HepG2 (cell line): ENCODE results near the gene SCN2A. TPM values are rescaled to one million over a fixed set of nuclear protein-coding genes. Genes with fewer than 3 reads are reported as not detected.

Experiments
- ATAC-seq: fragments of 200-7000 bp; cut with Tn5 transposase; 3 replicates; pipeline ENCODE4 v1.9.1; 2020; ENCODE audit warnings: mild to moderate bottlenecking, moderate library complexity
- BruUV-seq: library from RNA; stranded (reverse); fragments of 400-500 nt; replicated peaks from 2 replicates; lab custom pipeline; 2021; lab: Mats Ljungman, UMichigan
- CTCF ChIA-PET: fragments of 300-600 bp; formaldehyde crosslinking; extraction: SDS; loops from one replicate; lab custom pipeline; 2021; ENCODE audit warnings: low total read pairs, inconsistent platforms, low intra/inter-chr PET ratio; lab: Yijun Ruan, JAX
- POLR2A ChIA-PET: fragments of 350-600 bp; sonication (Branson Sonifier 250); formaldehyde crosslinking; loops from one replicate; lab custom pipeline; 2020; ENCODE audit warnings: antibody characterized with exemption, inconsistent platforms; lab: Yijun Ruan, JAX
- DNase-seq: peaks from one replicate; pipeline ENCODE4 v3.0.0-alpha.2; 2015; ENCODE audit warnings: low spot score
- FAIRE-seq: peaks from 3 replicates; lab custom pipeline; 2011; peaks lifted over from hg19 to GRCh38; lab: Jason Lieb, UNC
- H2AFZ ChIP-seq: one replicate; pipeline ENCODE4 v1.6.1; 2011; ENCODE audit warnings: low read length, inconsistent platforms
- H3K27ac ChIP-seq: fragments of 300-600 bp; 3 replicates; pipeline ENCODE4 v1.8.0; 2011; ENCODE audit warnings: mixed run types, mild to moderate bottlenecking, mixed read lengths, low read length, inconsistent platforms; ENCODE audit not compliant: insufficient read depth; ENCODE audit errors: extremely low read length
- H3K27me3 ChIP-seq, 2 experiments: fragments of 200-600 bp in 1 of 2; 2 replicates in 1 of 2; 3 replicates in 1 of 2; pipeline versions ENCODE4 v1.6.0 to v1.8.0; 2011; ENCODE audit warnings: low read length in 2 of 2, mild to moderate bottlenecking in 2 of 2, moderate library complexity in 2 of 2, inconsistent platforms in 1 of 2; ENCODE audit not compliant: insufficient read depth in 2 of 2, control insufficient read depth in 1 of 2
- H3K36me3 ChIP-seq, 2 experiments: fragments of 200-600 bp in 1 of 2; replicated peaks in 1 of 2; 2 replicates in 1 of 2; 3 replicates in 1 of 2; pipeline versions ENCODE4 v1.5.1 to v1.8.0; 2011; ENCODE audit warnings: low read length in 2 of 2, inconsistent platforms in 1 of 2; ENCODE audit not compliant: insufficient read depth in 2 of 2, control insufficient read depth in 1 of 2
- H3K4me1 ChIP-seq: 2 replicates; pipeline ENCODE4 v1.5.1; 2012; ENCODE audit warnings: low read length, inconsistent platforms; ENCODE audit not compliant: insufficient read depth
- H3K4me2 ChIP-seq: 2 replicates; pipeline ENCODE4 v1.6.0; 2011; ENCODE audit warnings: low read depth, low read length, inconsistent platforms
- H3K4me3 ChIP-seq, 3 experiments: fragments of 200-600 bp in 1 of 3; sonication (generic), shearing (Covaris generic) in 1 of 3; replicated peaks in 1 of 3; 2 replicates each; pipeline ENCODE4 v1.5.1; 2011 to 2016; ENCODE audit warnings: low read length in 3 of 3, inconsistent platforms in 2 of 3, low read depth in 2 of 3, mild to moderate bottlenecking in 2 of 3, control low read depth in 1 of 3, mixed read lengths in 1 of 3; ENCODE audit not compliant: insufficient read depth in 1 of 3
- H3K79me2 ChIP-seq: one replicate; pipeline ENCODE4 v1.6.1; 2011; ENCODE audit warnings: low read length, inconsistent platforms; ENCODE audit not compliant: insufficient read depth
- H3K9ac ChIP-seq: 2 replicates; pipeline ENCODE4 v1.6.0; 2011; ENCODE audit warnings: mild to moderate bottlenecking, low read depth, low read length, inconsistent platforms; ENCODE audit not compliant: insufficient read depth
- H3K9me3 ChIP-seq: 2 replicates; pipeline ENCODE4 v1.5.1; 2012; ENCODE audit warnings: mild to moderate bottlenecking, low read length
- H4K20me1 ChIP-seq: 2 replicates; pipeline ENCODE4 v1.6.0; 2011; ENCODE audit warnings: inconsistent platforms, mild to moderate bottlenecking, low read length, moderate library complexity; ENCODE audit not compliant: insufficient read depth
- ARNTL ChIP-seq: sonication (generic); formaldehyde crosslinking; IDR thresholded peaks from 2 replicates; pipeline ENCODE4 v1.4.0; 2020; ENCODE audit warnings: mild to moderate bottlenecking, missing genetic modification reagents
- IRF9 ChIP-seq: sonication (generic); formaldehyde crosslinking; IDR thresholded peaks from 2 replicates; pipeline ENCODE4 v1.8.0; 2022; ENCODE audit warnings: missing genetic modification reagents, mild to moderate bottlenecking, borderline replicate concordance
- KLF6 ChIP-seq: IDR thresholded peaks from 2 replicates; pipeline ENCODE4 v1.8.0; 2016; ENCODE audit warnings: missing biosample characterization, missing genetic modification reagents
- MYC ChIP-seq: sonication (generic); formaldehyde crosslinking; IDR thresholded peaks from 2 replicates; pipeline ENCODE4 v1.9.0; 2021; ENCODE audit warnings: missing genetic modification reagents, borderline replicate concordance
- PHF8 ChIP-seq: sonication (generic); formaldehyde crosslinking; IDR thresholded peaks from 2 replicates; pipeline ENCODE4 v1.5.0; 2020; ENCODE audit warnings: missing genetic modification reagents
- PTBP1 ChIP-seq: fragments of 200-400 bp; formaldehyde crosslinking; IDR thresholded peaks from 2 replicates; pipeline ENCODE4 v1.6.1; 2018; ENCODE audit warnings: low read length, low read depth; ENCODE audit not compliant: poor library complexity, severe bottlenecking
- RBM39 ChIP-seq: fragments of 200-400 bp; formaldehyde crosslinking; IDR thresholded peaks from one replicate; pipeline ENCODE4 v1.6.1; 2018; ENCODE audit warnings: antibody characterized with exemption, mild to moderate bottlenecking, low read depth, low read length; ENCODE audit not compliant: poor library complexity, severe bottlenecking
- REST ChIP-seq, 2 experiments: IDR thresholded peaks; 2 replicates each; pipeline ENCODE4 v1.6.1; 2011 to 2012; ENCODE audit warnings: low read length in 2 of 2, borderline replicate concordance in 1 of 2, low read depth in 1 of 2, mild to moderate bottlenecking in 1 of 2, moderate library complexity in 1 of 2
- REXO4 ChIP-seq: sonication (generic); formaldehyde crosslinking; IDR thresholded peaks from 2 replicates; pipeline ENCODE4 v1.8.0; 2022; ENCODE audit warnings: missing genetic modification reagents, mild to moderate bottlenecking, borderline replicate concordance
- SCMH1 ChIP-seq: sonication (generic); formaldehyde crosslinking; IDR thresholded peaks from 2 replicates; pipeline ENCODE4 v1.9.0; 2021; ENCODE audit warnings: missing genetic modification reagents, mild to moderate bottlenecking, borderline replicate concordance
- TFDP2 ChIP-seq: sonication (generic); formaldehyde crosslinking; IDR thresholded peaks from 2 replicates; pipeline ENCODE4 v1.4.0; 2020; ENCODE audit warnings: missing genetic modification reagents
- TOE1 ChIP-seq: sonication (generic); formaldehyde crosslinking; IDR thresholded peaks from 2 replicates; pipeline ENCODE4 v1.4.0; 2020; ENCODE audit warnings: mild to moderate bottlenecking, missing genetic modification reagents
- ZBTB2 ChIP-seq: sonication (generic); formaldehyde crosslinking; IDR thresholded peaks from 2 replicates; pipeline ENCODE4 v1.8.0; 2022; ENCODE audit warnings: low read depth, missing genetic modification reagents
- ZBTB38 ChIP-seq: sonication (generic); formaldehyde crosslinking; IDR thresholded peaks from 2 replicates; pipeline ENCODE4 v1.5.1; 2020; ENCODE audit warnings: mild to moderate bottlenecking, missing genetic modification reagents
- ZNF124 ChIP-seq: sonication (generic); formaldehyde crosslinking; IDR thresholded peaks from 2 replicates; pipeline ENCODE4 v1.4.0; 2020; ENCODE audit warnings: missing genetic modification reagents
- ZNF17 ChIP-seq: sonication (generic); formaldehyde crosslinking; IDR thresholded peaks from 2 replicates; pipeline ENCODE4 v1.5.0; 2020; ENCODE audit warnings: mild to moderate bottlenecking, missing genetic modification reagents
- ZNF44 ChIP-seq: sonication (generic); formaldehyde crosslinking; IDR thresholded peaks from 2 replicates; pipeline ENCODE4 v1.5.1; 2020; ENCODE audit warnings: mild to moderate bottlenecking, missing genetic modification reagents
- ZNF556 ChIP-seq: sonication (generic); formaldehyde crosslinking; IDR thresholded peaks from 2 replicates; pipeline ENCODE4 v1.4.0; 2020; ENCODE audit warnings: mild to moderate bottlenecking, missing genetic modification reagents, borderline replicate concordance
- WGBS: methylation state at CpG from one replicate; pipeline ENCODE4 v1.1.6; 2017; ENCODE audit warnings: low lambda C conversion rate; 5-methylcytosine and 5-hydroxymethylcytosine counted together
- in situ Hi-C: cut with HindIII; loops from 2 replicates; pipeline ENCODE4 v1.10.0; 2017; ENCODE audit warnings: low pct_unique_long_range_greater_than_20kb; ENCODE audit not compliant: extremely low pct_ligation_motif_present
- intact Hi-C: fragments of 100-400 bp; cut with micrococcal nuclease; formaldehyde crosslinking; loops from one replicate; pipeline ENCODE4 v1.10.0; 2022; ENCODE audit not compliant: unreplicated experiment
- polyA plus RNA-seq, 8 experiments: library from polyadenylated mRNA; depleted of rRNA in 3 of 8; stranded (reverse) in 7 of 8; unstranded in 1 of 8; fragments of >200 nt; fragmentation: Illumina TruSeq in 4 of 8; extraction: Trizol in 4 of 8; gene quantifications; 2 replicates each; pipeline versions ENCODE4 v1.2.1 to v1.2.3, GENCODE V29; 2011 to 2016; ENCODE audit warnings: low read depth in 4 of 8, missing spikeins in 1 of 8, mixed read lengths in 1 of 8; ENCODE audit not compliant: insufficient read depth in 1 of 8
- total RNA-seq, 5 experiments: library from RNA; depleted of rRNA; stranded (reverse); fragments of >200 nt; fragmentation: Illumina TruSeq; extraction: Trizol; gene quantifications; 2 replicates each; pipeline ENCODE4 v1.2.3, GENCODE V29; 2016; ENCODE audit warnings: low read depth in 1 of 5

The SCN2A gene
- total and polyA plus RNA-seq, 2 of the 13 experiments (the other 11 are each of a cell fraction or from before 2014, with no cell fraction given), result 0.20 to 0.30 TPM

GRCh38 chr2:165281387-165281786, 42.2 kb downstream of the SCN2A start:
- no peak overlapping the region for H3K9ac ChIP-seq
- no peaks in the 10 kb centered on the region for H3K36me3 ChIP-seq
- intact Hi-C loops, result no loop called here
- no peaks in the 10 kb centered on the region for H3K79me2 ChIP-seq
- no peak overlapping the region for H3K4me3 ChIP-seq
- WGBS, result 9% methylated on average over 4 of the region's 4 CpGs
- ChIA-PET POLR2A (no interaction called here), CTCF (no interaction called here)
- DNase-seq (no peak), ATAC-seq (no peak), FAIRE-seq (no peak)
- H3K4me2 ChIP-seq, result no peak overlapping the region
- H4K20me1 ChIP-seq, result no peaks in the 10 kb centered on the region
- BruUV-seq, result no TSS peak
- H3K27ac ChIP-seq, result no peak overlapping the region
- no peaks in the 10 kb centered on the region for H3K4me1 ChIP-seq
- in situ Hi-C loops, result no loop called here
- H2AFZ ChIP-seq, result no peak overlapping the region
- TF ChIP-seq ZNF44 (CRISPR knock-in tag), result no peak
- no peak for TF ChIP-seq PHF8 (CRISPR knock-in tag)
- TF ChIP-seq MYC (CRISPR knock-in tag), result no peak
- TF ChIP-seq KLF6, result no peak
- no peak for TF ChIP-seq ZNF124 (CRISPR knock-in tag)
- TF ChIP-seq RBM39, result no peak
- no peak for TF ChIP-seq SCMH1 (CRISPR knock-in tag)
- no peak for TF ChIP-seq TFDP2 (CRISPR knock-in tag)
- no peak for TF ChIP-seq IRF9 (CRISPR knock-in tag)
- TF ChIP-seq ZNF556, result no peak
- no peak for TF ChIP-seq REST (IDR thresholded peaks at IDR 0.05; ENCODE audit: borderline replicate concordance in 1 of 2, low read depth in 1 of 2, low read length in 2 of 2)
- TF ChIP-seq PTBP1, result no peak
- TF ChIP-seq ZBTB38 (CRISPR knock-in tag), result no peak
- no peak for TF ChIP-seq ARNTL (CRISPR knock-in tag)
- TF ChIP-seq REXO4, result no peak
- TF ChIP-seq ZNF17 (CRISPR knock-in tag), result no peak
- no peak for TF ChIP-seq TOE1 (CRISPR knock-in tag)
- TF ChIP-seq ZBTB2 (CRISPR knock-in tag), result no peak
- no peaks in the 10 kb centered on the region for H3K9me3 ChIP-seq
- no peaks in the 10 kb centered on the region for H3K27me3 ChIP-seq
